COLO668 (cell line): ENCODE results near the gene EPHA7.

Source experiments
- DNase-seq: peaks from one replicate; lab custom pipeline; 2025; ENCODE audit not compliant: unreplicated experiment; lab: John Stamatoyannopoulos, UW

The EPHA7 gene

DNA sequence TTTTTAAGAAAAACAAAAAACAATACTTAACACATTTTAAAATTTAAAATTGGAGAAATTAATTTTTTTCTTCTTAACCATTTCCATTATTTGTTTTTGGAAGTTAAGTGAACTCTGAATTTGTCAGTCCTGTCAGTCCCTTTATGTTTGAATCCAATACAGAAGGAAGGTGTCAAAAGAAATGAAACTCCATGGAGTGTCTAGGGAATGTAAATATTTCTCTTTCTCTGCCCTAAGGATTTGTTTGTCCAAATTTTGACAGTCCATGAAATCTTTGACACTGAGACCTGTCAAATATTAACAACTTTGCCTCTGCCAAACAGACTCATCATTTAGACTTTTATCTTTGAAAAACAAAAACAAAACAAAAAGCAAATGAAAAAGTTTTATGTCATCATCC is 166.4 kb downstream of the EPHA7 start:
- no peak for DNase-seq

DNA sequence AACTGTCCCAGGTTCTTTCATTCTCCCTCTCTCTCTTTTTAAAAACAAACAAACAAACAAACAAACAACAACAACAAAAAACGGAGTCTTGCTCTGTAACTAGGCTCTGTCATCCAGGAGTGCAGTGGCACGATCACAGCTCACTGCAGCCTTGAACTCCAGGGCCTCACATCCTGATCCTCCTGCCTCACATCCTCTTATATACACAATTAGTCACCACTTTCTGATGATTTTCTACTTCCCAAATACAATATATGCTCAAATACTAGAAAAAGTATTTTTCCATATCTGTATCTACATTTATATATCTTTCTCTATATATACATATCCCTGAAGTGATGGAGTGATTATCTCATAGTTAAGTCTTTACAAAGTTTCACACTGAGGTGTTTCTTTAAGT is 170.7 kb downstream of the EPHA7 start:
- DNase-seq, result no peak

DNA sequence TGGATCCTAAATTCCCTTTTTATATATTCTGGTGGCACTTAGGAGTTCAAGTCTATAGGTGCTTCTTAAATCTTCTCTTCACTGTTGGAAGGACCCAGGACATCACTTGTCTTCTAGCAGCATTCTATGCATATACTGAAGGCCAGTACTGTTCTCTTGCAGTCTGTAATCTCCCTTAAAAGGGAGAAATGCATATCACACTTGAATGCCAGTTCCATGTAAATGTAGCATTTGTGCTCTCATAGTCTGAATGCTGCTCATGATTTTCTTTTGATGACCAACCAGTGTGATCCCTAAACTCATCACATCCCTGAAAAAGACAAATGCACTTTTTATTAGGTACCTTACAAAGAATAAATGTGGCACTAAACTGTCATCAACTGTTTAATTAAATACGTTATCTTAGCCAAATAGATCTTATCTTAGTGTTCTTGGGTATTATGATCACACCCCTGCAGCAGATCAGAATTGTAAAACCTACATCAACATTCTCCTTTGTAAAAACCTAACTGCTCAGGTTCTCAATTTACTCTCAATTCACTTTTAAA is 176.1 kb downstream of the EPHA7 start:
- DNase-seq, result no peak

DNA sequence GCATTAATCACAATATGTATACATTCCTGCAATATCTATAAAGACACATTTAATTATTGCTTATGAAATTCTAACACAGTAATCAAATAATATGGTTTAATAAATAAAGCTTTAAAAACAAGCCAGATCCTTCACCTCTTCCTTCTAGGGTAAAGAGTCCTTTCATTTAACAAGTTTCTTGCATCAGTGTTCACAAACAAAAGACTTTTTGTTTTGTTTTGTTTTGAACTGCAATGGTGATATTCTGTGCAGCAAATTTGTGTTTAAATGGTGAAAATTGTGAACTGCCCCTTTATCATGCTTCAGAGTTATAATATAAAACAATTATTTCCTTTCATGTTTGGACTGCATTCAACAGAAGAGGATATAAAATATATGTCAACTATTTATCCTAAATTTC is 177.3 kb downstream of the EPHA7 start:
- DNase-seq, result no peak

DNA sequence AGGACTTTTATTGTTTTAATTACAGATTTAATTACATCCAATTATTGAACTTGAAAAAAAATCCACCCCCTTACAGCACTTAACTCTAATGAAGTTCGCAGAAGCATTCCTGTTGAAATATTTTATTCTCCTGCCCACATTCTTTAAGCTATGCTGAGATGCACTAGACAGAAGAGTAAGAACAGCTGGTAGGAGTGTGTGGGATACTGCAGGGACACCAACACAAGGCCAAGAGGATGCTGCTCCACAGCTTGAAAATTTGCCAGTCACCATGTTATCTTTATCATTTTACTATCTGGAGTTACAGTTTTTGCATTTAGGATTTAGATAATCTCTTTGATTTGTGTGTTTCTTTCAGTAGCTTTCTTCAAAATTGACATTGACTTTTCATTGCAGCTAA is 180.7 kb downstream of the EPHA7 start:
- DNase-seq, result no peak

DNA sequence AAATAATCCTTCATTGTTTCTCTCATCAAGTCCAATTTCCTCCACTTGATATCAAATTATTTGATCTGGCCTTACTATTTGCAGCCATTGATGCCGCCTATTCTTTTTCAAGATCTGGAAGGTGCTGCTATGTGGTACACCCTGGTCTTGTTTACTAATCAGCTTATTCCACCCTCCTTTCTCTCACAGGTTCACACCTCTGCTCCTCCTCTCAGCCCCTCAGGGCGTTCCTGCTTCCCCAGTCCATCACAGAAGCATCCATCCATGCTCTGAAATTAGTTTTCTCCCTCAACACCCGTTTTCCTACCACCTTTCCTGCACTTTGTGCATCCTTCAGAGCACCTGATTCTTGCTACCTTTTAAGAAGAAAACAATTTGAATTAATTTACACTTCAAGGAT is 183.6 kb downstream of the EPHA7 start:
- DNase-seq, result no peak

DNA sequence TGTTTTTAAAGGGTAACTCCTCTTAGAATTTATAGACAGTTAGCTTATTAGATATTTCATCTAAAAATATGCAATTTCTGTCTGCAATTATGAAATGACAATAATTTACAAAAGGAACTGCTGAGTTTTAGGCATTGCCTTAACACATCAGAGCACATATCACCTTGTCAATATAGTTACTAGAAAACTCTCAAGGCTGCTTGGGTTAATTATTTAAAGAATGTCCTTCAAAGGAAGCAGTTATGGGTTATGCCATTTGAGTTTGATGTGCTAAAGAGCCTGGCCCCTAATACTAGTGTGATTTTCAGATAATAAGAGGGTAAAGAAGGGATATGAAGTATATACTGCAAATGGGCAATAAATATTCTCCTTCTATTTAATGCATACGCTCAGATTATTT is 192.5 kb downstream of the EPHA7 start:
- DNase-seq, result no peak

DNA sequence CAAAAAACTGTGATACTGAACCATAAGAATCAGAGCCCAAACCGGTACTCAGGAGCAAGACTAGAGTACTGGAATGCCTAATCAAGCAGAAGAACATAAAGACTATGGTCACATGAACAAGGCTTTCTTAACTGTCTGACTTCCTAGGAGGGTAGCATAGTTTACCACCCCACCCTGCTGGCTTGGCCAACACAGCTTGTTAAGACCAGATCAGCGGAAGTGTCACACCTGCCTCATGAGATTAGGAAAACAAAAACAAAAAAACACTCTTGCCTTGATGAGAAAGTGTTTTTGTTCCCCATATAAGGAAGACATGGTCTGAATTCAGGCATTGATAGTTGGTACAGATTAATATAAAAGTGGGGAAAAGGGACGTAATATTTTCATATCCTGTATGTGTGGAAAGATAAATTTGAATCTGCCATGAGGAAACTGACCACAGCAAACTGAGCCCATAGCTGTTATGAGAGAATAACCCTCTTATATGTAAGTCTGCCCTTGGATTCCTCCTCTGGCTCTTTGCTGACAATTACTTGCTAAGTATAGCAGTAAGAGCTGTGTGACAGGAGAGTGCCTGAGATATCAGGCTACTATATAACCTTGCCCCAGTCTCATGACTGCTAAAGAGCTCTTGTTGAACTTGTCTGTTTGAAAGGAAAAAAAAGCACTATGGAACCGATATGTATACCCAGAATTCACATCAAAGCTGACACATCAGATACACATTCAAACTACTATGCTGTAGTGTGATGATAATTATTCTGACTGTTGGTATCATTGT is 197.1 kb downstream of the EPHA7 start:
- DNase-seq, result no peak

DNA sequence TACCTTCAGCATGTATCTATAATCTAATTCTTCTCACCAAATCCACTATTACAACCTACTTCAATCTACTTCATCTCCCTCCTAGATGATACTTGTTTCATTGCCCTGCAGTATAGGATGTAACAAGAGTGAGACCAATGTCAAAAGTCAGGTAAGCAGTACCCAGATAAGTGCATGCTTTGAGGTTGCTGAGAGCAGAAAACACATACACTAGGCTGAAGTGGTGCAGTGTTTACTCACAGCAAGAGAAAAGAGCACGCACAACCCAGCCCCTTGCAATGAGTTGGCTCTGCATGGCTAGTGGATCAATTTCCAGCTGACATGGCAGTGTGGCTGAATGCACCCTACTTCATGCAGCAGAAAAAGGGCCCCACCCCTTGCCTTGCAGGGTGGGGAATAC is 199.9 kb downstream of the EPHA7 start:
- DNase-seq, result no peak

DNA sequence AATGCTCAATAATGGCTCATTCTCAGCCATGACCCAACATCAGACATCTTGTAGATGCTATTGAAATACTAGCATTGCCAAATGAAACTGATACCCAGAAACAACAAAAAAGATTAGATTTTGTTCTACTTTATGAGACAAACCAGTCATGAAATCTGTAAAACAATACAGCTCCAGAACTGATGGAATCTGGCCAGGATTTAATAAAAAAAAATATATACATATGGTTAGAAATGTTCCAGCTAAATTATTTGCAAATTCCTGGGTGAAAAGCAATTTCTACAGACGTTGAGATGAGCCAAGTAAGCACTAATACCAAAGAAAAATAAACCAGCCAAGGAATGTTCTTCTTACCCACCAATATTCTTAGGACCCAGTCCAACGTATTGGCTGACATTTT is 201.3 kb downstream of the EPHA7 start:
- DNase-seq, result no peak

DNA sequence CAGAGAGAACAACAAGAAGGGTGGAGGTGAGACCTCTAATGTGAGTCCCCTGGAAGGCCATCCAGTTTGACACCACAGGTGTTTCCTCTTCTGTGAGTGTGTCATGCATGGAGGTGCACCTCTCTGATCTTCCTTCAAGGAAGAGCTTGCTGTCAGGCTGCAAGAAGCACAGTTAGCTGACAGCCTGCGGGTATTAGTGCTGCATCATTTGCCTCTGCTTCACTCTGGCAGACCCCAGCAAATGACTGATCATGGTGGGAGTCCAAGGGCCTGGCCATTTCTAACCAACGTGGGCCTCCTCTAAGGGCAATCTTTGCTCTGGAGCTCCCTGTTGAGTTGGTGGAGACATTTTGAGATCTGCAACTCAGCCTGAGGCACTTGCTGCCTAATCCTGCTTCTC is 206.3 kb downstream of the EPHA7 start:
- DNase-seq, result no peak

DNA sequence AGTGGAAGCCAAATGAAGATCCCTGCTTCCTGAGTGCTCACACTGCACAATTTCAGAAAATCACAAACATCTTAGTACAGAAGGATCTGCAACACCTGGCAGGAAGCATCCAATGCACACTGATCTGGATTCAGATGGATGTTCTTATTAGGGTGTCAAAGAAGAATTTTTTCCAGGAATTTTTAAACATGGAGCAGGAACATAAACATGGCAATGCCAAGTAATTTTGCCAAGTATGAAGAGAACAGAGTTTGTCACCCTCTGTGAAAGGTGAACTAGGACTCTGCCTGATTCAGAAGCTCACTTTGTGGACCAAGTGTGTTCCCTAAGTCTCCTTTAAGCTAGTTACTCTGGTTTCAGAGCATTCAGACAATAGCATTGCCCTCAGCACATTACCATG is 208.5 kb downstream of the EPHA7 start:
- DNase-seq, result no peak

DNA sequence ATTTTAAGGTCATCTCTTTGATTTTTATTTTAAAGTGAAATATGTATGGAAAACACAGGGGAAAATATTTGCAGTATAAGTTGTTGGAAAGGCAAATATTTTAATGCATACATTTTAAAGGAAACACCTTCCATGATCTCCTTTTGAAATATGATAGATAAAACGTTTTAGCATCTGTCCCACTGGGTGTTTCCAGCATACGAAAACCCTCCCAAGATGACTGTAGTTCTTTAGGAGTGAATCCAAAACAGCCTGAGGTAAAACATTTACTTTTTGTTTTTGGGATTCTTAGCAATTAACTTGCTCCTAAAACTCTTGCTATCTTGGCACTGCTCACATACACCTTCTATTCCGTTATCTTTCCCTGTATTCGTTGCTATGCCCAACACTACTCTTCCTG is 210.0 kb downstream of the EPHA7 start:
- no peak for DNase-seq

DNA sequence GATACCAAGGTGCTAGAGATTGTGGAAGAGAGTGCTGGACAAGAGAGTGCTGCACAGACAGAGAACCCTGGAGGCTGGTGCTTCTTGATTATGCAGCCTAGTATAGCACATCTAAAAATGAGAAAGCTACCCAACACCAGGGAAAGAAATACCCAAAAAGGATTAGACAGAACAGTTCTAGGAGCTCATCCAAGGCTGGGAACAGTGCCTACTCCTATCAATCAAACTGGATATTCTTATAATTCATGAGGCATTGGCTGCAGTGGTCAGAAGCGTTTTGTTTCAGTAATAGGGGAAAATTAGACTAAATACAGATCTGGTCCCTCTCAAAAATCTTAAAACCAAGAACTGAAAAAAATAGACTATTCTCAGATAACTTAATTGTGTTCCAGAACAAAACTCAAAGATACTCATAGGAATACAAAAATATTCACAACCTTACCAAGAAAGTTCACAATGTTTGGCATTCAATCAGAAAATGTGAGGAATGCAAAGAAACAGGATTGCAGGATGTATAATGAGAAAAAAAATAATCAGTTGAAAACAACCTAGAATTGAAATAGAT is 222.9 kb downstream of the EPHA7 start:
- DNase-seq, result no peak

DNA sequence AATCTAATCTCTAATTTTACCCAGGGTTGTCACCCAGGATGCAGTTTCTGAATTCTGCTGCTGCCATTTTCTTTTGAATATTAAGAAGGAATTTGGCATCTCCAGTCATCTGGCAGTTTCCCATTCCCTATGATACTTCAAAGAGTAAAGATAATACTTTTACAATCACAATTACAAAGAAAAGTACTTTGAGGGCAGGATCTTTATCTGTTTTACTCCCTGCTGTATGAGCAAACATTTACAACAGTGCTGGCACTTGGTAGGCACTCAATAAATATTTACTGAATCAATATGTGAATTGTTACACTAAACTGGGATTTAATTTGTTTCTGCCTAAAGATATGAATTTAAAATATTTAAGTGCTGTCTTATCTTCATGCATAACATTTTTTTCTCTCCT is 224.9 kb downstream of the EPHA7 start:
- DNase-seq, result no peak

DNA sequence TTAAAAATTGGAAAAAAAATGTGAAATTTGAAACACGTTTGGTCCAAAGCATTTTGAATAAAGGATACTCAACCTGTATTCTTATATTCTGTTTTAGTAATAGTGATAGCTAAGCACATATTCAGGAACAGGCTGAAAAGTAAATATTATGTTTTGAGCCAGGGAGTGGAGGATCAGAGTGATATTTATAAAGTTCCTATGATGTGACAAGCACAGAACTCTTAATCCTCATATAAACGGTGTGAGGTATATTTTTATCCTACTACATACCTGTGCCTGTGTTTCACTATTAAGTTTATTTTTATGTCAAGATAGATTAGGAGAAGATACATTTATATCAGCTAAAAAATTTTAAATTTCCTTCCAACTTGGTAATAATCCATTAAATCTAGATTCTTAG is 225.5 kb downstream of the EPHA7 start:
- no peak for DNase-seq
